Measurements from ENCODE around the gene ACOX3.
"Not testable (repeated sequence)": the region's sequence is repeated elsewhere in the genome, so short reads cannot be mapped to it uniquely, and the experiment has no call there.

Gene ACOX3

DNA sequence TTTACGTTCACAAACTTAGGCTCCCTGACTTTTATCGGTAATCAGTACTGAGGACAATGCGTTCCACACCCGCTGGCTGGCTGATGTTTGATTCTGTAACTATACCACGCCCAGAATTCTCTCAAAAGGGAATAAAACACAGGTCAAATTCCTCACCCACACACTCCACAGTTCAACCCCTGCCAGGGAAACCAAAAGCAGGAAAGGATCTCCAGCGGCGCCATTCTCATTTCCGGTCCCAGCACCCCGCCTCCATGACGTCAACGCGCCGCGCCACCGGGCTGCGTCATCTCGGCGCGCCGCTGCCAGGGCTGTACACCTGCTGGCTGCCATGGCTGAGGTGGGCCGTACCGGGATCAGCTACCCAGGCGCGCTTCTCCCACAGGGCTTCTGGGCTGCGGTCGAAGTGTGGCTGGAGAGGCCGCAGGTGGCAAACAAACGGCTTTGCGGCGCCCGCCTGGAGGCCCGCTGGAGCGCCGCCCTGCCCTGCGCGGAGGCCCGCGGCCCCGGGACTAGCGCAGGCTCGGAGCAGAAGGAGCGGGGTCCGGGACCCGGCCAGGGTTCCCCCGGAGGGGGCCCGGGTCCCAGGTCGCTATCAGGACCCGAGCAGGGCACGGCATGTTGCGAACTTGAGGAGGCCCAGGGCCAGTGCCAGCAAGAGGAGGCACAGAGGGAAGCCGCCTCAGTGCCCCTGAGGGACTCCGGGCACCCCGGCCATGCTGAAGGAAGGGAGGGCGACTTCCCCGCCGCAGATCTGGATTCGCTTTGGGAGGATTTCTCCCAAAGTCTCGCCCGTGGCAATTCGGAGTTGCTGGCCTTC is at the start of gene ACOX3, which contains the start of gene TRMT44:
Gene ACOX3, minus strand, starts transcription at position 232 of the 820 bp plus-strand sequence. CDS start 24,202 bp downstream, outside the sequence.
Gene TRMT44, plus strand, starts transcription at position 286 of the 820 bp plus-strand sequence. Its CDS starts 46 bp downstream, at position 332.
- peak; percentile 80 for DNase-seq (ENCODE audit: low read depth, low spot score)

DNA sequence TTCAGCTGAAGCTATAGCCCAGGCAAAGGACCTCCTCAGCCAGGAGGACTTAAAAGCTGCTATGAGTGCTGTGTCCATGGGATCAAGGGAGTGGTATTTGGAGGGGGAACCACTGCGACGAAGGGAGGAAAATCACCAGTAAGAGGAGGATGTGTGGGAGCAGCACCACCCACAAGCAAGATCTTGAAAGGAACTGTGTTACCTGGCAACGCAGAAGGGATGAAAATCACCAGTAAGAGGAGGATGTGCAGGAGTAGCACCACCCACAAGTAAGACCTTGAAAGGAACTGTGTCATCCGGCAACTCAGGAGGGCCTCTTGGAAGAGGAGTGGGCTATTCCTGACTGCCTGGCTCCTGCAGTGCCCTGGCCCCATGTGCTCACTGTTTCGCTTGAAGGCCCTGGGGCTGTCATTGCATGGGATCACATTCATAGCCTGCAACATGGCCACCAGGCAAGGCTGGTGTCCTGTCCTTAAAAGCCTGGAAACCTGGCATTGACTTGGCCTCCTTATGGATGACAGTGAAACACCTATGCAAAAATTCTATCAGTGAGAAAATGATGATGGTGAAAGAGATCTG is 48.4 kb upstream of the ACOX3 start:
- DNase-seq (ENCODE audit: low read depth, low spot score) = no peak

DNA sequence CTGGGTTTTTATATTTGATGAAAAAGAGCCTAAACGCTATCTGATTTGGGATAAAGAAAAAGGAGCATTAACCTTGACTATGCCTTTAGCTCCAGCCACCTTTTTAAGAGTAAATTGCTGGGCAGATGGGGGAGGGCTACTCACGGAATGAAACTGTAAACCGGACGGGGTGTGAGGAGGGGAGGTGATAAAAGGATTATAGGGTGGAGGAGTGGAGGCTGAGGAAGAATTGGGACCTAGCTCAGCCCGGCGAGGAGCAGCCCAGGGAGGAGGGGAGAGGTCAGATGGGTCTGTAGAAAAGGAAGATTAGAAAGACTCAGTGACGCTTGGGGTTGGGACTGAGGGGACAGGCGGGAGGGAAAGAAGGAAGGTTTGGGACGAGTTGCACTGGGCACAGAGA is 46.1 kb upstream of the ACOX3 start:
- not testable (repeated sequence) for DNase-seq (ENCODE audit: low read depth, low spot score)

DNA sequence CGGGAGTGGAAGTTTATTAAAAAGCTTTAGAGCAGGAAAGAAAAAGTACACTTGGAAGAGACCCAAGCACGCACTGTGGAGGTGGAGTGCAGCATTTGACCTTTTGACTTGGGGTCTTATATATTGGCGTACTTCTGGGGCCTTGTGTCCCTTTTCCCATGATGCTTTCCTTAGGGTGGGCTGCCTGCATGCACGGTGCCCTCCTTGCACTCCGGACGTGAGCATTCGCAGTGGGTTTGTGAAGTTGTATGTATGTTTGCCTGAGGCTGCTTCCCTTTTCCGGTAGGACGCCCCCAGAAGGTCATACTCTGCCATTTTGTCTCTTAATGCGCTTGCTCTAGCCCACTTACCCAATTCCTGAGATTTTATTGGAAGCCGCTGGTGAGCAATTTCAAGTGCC is 39.7 kb upstream of the ACOX3 start:
- DNase-seq (ENCODE audit: low read depth, low spot score) = no peak

DNA sequence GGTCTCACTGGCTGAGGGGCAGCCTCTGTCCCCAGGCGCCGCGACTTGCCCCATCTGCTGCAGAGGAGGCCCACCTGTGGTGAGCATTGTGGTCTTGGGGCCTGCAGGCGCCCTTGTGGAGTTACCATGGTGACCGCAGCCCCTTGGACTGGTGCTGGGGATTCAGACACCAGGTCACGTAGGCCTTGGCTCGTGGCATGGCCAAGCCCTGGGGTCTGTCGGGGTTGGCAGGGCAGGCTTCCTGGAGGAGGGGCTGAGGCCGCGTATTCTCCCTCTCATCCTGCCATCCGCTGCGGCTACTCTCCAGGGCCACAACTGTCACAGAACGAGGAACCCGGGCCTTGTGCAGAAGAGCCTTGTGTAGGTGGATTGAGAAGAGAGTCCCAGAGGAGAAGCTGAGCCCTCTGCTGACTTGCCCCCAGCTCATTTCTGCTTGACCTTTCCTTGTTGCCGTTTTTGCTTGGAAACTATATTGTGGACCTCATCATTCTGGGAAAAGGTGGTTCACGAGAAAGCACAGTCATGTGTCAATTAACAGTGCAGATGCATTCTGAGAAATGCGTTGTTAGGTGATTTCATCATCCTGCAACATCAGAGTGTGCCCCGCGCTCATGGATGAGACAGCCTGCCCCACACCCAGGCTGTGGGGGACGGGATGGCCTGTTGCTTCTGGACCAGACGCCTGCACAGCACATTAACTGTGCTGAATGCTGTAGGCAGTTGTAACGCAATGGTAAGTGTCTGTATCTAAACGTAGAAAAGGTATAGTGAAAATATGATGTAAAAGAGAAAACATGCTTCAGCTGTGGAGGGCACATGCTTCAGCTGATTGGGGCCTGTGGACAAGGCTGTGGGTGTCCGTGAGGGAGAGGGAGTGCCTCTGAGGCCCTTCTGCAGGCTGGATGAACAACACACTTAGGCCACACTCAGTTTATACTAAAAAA is 38.5 kb upstream of the ACOX3 start:
- no peak for DNase-seq (ENCODE audit: low read depth, low spot score)

DNA sequence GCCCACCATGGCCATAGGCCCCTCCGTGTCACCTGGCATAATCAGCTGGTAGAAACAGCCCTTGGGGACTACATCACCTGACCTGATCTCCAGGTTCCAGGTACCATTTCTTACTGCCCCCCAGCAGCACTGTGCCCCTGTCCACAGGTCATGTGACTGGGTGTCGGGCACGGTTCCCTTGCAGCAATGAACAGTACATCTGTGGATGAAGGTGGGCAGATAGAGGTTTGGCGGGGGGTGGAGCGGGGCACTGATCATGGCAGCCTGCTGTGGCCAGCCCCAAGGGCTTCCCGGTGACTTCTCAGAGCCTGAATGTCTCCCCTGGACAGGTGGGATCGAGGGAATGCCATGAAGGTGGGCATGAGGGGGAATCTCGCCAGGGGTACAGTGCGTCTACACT is 37.8 kb upstream of the ACOX3 start:
- no peak for DNase-seq (ENCODE audit: low read depth, low spot score)

DNA sequence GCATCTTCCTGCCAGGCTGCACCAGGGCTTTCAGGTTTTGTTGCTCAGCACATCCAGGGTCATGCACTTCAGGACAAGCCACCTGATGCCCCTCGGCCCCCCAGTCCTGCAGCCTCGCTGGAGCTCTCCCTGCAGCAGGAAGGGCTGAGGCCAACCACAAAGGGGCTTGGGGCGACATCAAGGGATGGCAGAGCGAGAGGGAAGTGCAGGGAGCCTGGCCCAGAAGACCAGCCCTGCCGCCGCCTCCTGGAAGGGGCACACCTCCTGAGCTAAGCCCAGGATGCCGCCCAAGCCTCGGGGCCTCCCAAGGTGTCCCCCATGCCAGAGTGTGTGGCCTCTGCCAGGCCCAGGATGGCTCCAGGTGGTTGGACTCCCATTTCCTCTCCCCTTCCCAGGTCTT is 37.2 kb upstream of the ACOX3 start:
- no peak for DNase-seq (ENCODE audit: low read depth, low spot score)

DNA sequence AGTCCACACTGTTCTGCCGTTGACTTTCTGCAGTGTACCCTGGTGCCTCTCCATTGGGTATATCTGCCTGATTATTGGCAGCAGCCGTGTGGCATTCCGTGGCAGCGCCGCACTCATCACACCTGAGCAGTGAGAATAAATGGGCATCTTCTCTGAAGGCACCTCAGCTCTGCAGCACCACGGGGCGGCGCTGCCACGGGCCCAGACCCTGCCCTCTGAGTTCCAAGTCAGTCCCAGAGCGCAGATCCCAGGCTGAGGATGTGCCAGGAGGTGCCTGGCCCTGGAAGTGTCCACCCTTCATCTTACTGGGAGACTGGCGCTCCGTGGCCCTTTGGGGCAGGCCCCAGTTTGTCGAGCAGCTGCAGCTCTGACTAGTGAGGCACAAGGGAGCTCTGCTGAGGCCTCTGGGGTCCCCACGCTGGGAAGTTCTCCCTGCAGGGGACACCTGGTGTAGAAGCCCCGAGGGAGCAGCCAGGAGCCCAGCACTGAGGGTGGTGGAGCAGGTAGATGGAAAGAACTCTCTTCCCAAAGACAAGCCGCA is 36.6 kb upstream of the ACOX3 start:
- DNase-seq (ENCODE audit: low read depth, low spot score) = no peak

DNA sequence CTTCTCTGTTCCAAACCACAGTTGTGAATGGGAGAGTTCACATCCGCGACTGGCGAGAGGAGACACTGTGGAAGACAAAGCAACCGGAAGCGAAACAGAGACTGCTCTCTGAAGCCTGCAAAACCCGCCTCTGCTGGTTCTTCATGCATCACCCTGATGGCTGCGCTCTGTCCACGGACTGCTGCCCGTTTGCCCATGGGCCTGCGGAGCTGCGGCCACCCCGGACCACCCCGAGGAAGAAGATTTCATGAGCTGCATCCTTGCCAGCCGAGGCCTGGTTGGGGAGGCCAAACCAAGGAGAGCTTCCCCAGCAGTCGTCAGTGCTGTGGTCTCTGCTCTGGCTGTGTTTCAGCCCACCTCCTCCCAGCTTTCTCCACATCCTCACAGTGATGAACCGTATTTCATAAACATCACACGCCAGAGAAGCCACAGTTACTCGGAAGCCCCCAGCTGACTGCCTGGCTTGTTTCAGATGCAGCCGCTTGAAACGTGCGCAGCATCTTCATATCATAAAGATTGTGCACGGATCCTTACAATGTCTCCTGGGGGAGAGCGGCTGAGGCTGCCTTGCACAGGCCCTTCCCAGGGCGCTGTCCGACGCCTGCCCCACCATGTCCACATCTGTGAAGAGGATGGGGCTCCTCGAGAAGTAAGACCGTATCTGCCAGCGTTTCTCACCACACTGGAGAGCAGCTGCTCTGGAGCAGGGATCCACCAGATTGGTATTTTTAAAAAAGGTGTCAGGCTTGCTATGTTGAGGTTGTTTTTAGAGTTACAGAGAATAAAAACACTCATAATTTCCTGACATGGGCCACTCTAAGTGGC is 35.4 kb upstream of the ACOX3 start:
- no peak for DNase-seq (ENCODE audit: low read depth, low spot score)

DNA sequence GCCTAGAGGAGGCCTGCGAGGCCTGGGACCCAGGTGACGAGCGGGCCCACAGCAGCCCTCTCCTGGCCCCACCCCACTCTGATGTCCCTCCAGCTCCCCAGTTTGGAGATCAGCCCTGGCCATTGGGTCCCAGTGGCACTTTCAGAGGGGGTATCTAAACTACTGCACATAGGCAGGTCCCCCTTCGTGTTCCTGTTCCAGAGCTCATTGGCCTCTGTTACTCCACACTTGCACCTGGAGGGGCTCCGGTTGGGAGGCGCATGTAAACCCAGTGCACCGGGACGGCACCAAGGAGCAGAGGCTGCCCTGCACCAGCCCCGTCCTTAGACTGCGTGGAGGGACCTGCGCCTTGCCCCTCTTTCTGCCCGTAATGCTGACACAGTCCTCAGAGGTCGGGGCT is 34.3 kb upstream of the ACOX3 start:
- no peak for DNase-seq (ENCODE audit: low read depth, low spot score)

DNA sequence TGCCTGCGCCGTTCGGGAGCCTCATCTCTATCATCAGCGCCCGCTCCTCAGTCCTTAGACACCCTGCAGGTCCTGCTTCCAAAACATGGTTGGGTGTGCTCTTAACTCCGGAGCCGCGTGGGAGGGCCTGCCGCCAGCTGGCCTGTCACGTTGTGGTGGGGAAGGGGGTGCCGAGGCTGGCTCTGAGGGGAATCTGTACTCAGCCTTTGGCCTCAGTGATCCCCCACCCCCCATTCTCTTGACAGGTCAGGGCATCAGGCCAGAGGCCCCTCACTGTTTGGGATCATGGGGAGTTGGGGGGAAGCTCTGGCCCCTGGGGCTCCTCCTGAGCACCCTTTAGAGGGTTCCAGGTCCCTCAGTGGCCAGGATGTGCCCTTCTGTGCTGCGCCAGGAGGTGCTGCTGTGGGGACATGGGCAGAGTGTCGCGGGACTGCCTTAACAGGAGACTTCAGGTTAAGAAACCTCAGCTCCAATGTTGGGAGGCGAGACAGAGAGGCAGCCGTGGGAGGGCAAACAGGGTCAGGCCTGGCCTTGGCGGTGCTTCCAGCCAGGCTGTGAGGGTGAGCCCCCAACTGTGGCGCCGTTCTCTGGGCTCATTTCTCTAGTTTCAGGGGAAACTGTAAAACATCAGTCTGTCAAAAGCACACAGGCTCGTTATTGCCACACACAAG is 33.5 kb upstream of the ACOX3 start:
- DNase-seq (ENCODE audit: low read depth, low spot score) = no peak

DNA sequence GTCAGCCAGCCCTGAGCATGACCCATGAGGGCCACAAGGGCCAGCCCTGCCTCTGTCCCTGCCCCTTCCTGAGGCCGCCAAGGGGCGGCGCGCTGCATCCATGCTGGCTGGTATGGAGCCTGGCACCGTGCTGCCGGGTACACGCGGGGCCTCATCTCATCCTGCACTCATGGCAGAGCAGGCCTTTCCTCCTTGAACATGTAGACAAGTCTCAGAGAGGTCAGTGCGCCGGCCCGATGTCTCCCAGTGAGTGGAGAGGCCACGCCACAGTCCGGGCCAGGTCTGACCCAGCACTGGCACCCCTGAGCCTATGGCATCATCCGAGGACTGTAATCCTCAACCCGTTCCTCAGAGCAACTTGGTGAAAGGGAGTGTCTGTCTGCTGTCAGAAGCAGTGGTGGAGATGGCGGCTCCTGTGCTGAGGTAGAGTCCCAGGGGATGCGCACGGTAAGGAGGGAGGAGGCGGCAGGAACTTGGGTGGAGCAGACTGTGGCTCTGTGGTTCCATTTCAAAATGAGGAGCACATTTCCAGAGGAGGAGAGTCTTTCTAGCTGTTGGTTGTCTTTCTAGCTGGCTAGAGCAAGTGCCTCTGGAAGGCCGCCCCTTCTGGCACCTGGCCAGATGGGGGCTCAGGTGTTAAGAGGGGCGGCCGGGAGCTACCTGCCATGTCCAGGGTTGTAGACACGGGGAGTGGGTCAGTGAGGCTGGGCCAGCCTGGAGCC is 32.8 kb upstream of the ACOX3 start:
- no peak for DNase-seq (ENCODE audit: low read depth, low spot score)

DNA sequence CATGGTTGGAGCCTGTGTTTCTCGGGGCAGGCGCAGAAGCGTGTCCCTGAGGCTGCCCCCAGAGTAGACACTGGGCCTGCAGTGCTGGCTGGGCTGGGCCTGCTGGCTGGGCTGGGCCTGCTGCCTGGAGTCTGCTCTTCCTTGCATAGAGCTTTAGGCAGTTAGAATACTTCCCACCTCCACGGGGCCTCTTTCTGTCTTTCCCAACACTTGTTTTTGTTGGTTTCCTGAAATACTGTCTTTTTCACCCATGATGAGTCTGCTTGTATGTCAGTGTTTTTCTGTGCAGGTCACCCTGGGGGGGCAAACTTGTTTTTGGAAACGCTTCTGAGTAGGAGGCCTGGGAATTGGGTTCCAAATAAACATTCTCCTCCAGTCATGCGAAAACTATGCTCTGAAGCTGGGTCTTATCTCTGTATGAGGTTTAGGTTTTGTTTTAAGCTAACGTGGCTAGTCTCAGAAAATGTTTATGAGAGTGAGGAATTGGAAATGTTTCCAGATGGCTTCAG is 32.2 kb upstream of the ACOX3 start:
- DNase-seq (ENCODE audit: low read depth, low spot score) = peak; percentile 99

DNA sequence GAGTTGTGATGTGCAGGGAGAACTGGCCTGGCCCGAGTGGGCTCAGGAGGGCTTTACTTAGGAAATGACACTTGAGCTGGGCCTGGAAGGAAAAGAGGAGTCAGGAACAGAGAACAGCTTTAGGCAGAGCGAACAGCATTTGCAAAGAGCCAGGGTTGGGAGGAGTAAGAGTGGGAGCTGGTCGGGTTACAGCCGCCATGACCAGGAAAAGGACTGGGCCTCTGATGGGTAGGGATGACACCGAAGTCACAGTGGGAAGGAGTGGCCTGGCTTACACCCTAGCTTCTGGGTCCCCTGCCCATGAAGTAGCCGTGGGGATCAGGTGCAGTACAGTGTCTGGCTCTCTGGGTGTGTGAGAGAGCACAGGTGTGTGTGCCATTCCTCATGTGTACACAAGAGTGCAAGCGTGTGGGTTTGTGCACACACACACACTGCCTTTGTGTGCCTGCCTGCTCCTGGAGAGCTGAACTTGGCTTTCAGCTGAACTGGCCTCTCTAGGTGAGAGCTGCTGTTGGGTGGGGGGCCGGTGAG is 31.7 kb upstream of the ACOX3 start:
- no peak for DNase-seq (ENCODE audit: low read depth, low spot score)

DNA sequence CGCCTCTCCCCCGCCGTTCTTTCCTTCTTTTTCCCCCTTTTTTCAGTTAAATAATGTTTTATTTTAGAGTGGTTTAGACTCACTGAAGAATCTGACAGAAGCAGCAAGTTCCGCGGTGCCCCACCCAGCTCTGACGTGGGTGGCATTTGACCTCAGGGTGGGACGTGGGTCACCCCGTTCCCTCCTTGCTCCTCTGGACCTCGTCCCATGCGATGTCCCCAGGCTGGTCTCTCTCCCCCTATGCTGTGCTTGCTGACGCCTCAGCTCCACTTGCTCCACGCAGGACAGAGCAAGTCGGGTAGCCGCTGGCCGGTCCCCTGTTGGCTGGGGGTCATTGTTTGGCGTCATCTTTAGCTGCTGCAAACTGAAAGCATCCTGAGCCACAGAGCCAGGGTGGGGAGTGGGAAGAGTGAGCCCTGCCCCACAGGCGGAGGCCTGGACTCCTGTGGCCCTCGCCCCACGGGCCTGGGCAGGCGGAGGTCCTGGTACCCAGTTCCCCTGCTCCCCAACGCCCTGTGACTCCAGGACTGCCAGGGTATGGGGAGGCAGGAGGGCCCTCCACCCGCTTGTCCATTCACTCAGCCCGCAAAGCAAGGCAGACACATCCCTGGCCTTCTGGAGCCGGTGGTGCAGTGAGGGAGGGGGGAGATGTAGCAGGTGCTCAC is 30.8 kb upstream of the ACOX3 start:
- no peak for DNase-seq (ENCODE audit: low read depth, low spot score)

DNA sequence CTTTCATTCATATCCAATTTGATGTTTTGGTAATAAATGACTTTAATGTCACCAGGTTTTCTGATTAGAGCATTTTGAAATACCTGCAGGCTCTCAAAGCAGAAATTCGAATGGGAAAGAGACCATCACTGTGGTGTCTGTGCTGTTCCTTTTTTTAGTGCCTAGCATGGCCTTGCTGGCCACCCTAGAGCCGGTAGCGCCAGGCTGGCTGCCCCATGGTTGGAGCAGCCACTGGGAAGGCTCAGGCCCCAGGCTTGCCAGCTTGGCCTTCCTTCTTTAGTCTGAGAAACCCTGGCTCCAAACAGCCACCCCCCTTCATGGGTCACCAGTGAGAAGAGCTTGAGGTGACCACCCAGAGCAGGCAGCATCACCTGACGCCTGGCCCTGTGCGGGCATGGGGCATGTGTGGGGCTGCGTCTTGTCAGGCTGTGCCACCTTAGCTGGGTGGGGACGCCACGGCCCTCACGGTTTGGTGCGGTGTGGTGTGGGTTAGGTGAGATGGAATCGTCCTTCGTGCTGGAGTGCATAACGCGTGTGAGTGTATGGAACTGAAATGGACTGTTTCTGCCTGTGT is 30.0 kb upstream of the ACOX3 start:
- DNase-seq (ENCODE audit: low read depth, low spot score) = no peak

DNA sequence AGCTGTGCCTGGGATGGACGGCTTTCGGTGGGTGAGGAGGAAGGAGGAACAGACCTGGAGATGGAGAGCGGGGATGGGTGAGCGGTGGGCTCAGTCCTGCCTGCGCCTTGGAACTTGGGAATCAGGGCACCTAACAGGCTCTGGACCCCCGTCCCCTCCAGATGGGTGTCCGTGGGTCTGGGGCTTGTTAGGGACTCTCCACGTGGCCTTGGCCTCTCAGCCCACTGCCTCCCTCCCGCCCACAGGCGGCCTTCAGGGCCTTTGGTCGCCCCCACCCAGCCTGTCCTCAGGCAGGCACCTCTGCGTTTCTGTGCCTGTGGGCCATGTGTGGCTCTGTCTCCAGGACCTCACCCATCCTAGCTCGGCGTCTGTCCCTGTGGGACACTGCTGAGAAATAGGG is 29.0 kb upstream of the ACOX3 start:
- DNase-seq (ENCODE audit: low read depth, low spot score) = no peak
